Measurements from ENCODE around the gene FAT2.
"Not testable (repeated sequence)": the region's sequence is repeated elsewhere in the genome, so short reads cannot be mapped to it uniquely, and the experiment has no call there.

Gene FAT2

DNA sequence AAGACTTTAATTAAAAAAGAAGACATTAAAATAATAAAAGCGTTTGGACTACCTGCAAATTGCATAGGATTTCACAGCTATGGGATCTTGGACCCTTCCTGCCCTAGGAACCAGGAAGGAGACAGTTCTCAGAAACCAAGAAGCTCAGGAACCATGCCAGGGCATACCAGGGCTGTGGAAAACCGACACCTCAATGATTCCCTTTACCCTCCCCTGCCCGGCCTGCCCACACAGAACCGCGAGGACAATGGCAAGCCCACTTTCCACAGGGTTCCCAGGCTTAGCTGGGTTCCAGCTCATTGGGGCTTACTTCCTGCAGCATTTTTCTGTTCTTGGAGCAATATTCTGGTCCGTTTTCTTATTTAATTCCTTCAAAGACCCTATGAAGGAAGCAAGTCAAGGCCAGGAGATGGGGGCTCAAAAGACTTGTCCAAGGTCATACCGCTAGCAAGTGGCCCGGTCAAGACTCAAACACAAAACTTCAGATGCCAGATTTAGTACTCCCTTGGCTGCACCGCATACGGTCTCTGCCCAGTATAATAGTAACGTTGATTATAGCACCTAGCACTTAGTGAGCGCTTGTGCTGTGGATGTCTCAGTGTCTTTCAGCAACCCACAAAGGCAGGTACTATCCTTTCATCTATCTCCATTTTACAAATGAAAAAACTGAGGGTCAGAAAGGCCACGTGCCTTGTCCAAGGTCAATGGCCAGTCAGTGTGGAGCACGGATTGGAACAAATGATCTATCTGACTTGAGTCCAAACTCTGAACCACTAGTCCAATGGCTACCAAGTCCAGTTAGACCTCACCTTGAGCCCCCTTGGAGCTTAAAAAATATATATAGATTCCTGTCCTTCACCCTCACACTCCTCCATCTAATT is 6.8 kb downstream of the FAT2 start:
- H3K27me3 ChIP-seq (ENCODE audit: insufficient read depth, low read length) = peaks cover 5% of the 10 kb centered on the region
- H3K4me1 ChIP-seq (ENCODE audit: insufficient read depth, low read length) = no peaks in the 10 kb centered on the region
- no peak overlapping the region for H3K4me3 ChIP-seq (ENCODE audit: low read length)
- no peaks in the 10 kb centered on the region for H3K9me3 ChIP-seq (ENCODE audit: low read length)
- no peaks in the 10 kb centered on the region for H3K36me3 ChIP-seq (ENCODE audit: insufficient read depth, low read length)
- H2AFZ ChIP-seq (ENCODE audit: low read depth, low read length) = no peak overlapping the region

DNA sequence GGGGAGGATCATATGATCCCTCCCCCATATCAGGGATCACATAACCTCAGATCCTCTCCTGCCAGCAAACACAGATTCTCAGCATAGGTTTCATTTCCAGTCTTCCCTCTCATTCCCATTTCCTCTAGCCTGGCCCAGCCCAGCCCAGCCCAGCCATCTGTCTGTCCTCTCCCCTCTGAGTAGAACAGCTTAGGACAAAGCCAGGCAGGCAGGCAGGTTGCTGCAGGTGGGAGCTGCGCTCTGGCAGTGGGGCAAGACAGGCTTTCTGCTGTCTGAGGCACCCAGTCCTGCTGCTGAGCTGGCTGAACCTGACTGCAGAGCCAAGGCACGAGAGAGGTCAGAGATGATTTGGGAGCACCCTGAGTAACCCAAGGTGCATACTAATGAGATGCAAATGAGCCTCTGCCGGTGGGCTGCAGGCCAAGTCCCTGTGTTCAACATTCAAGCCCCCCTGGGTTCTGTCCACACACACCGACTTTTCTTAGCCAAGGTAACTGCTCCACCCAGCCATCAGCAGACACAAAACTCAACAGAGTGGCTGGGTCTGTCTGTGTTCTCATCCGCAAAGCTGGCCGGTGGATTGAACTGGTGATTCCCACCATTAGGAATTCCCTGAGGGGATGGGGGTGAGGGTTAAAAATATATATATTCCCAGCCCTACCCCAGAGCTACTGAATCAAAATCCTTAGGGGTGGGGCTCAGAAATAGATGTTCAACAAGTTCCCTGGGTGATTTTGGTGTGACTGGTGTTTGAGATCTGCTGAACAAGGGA is 9.1 kb downstream of the FAT2 start:
- no peaks in the 10 kb centered on the region for H3K9me3 ChIP-seq (ENCODE audit: low read length)
- H2AFZ ChIP-seq (ENCODE audit: low read depth, low read length) = no peak overlapping the region
- no peaks in the 10 kb centered on the region for H3K36me3 ChIP-seq (ENCODE audit: insufficient read depth, low read length)
- no peaks in the 10 kb centered on the region for H3K27me3 ChIP-seq (ENCODE audit: insufficient read depth, low read length)
- H3K4me1 ChIP-seq (ENCODE audit: insufficient read depth, low read length) = no peaks in the 10 kb centered on the region
- no peak overlapping the region for H3K4me3 ChIP-seq (ENCODE audit: low read length)

DNA sequence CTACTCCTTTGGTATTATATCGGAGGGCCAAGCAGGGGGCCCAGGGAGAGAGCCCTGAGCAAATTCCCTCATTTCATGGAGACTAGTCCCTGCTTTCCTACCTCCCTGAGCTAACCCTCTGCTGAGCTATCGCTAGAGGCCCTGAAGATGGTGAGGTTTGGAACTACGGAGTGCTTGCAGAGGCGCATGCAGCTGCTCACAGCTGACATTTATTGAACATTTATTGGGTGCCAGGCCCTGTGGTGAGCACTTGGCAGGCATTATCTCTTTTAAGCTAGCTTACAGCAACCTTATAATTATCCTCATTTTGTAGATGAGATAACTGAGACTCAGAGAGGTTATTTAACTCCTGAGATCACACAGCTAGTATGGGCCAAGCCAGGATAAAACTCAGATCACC is 9.8 kb downstream of the FAT2 start:
- Histone ChIP-seq H2AFZ (ENCODE audit: low read depth, low read length) (no peak overlapping the region), H3K4me1 (ENCODE audit: insufficient read depth, low read length) (no peaks in the 10 kb centered on the region), H3K27me3 (ENCODE audit: insufficient read depth, low read length) (no peaks in the 10 kb centered on the region), H3K9me3 (ENCODE audit: low read length) (no peaks in the 10 kb centered on the region), H3K4me3 (ENCODE audit: low read length) (no peak overlapping the region), H3K36me3 (ENCODE audit: insufficient read depth, low read length) (no peaks in the 10 kb centered on the region)

DNA sequence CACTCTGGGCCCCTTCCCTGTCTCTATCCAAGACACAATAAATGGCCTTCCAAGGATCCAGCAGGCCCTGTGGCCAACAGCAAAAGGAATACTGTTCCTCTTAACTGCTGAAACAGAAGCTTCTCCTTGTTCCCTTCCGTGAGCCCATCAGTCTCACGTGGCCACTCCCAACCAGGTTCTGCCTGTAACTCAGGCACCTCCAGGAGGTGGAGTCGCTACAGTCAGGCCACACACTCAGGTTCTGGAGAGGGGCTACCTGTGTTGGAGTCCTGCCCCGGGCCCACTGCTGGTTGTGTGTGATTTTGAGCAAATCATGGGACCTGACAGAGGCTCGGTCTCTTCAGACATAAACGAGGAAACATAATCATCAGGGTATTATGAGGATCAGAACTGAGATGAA is 10.3 kb downstream of the FAT2 start:
- Histone ChIP-seq H2AFZ (ENCODE audit: low read depth, low read length) (no peak overlapping the region), H3K4me3 (ENCODE audit: low read length) (no peak overlapping the region), H3K27me3 (ENCODE audit: insufficient read depth, low read length) (no peaks in the 10 kb centered on the region), H3K36me3 (ENCODE audit: insufficient read depth, low read length) (no peaks in the 10 kb centered on the region), H3K4me1 (ENCODE audit: insufficient read depth, low read length) (no peaks in the 10 kb centered on the region), H3K9me3 (ENCODE audit: low read length) (no peaks in the 10 kb centered on the region)

DNA sequence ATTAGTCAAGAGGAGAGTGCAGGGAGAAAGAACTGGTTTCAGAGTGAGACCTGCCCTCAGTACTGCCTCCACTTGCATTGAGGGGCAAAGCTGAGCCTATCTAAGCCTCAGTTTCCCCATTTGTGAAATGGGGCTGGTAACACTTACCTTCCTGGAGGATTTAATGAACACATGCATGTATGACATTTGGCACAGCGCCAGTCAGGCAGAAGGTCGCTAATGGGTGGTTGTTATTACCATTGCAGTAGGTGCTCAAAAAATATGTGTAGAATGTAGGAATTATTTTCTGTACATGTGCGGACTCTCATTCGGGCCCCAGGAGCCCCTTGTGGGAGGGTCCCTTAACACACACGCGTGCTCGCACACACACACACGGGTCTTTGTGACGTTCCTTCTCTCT is 10.9 kb downstream of the FAT2 start:
- Histone ChIP-seq H3K36me3 (ENCODE audit: insufficient read depth, low read length) (no peaks in the 10 kb centered on the region), H3K27me3 (ENCODE audit: insufficient read depth, low read length) (no peaks in the 10 kb centered on the region), H2AFZ (ENCODE audit: low read depth, low read length) (no peak overlapping the region), H3K4me3 (ENCODE audit: low read length) (no peak overlapping the region), H3K4me1 (ENCODE audit: insufficient read depth, low read length) (no peaks in the 10 kb centered on the region), H3K9me3 (ENCODE audit: low read length) (no peaks in the 10 kb centered on the region)

DNA sequence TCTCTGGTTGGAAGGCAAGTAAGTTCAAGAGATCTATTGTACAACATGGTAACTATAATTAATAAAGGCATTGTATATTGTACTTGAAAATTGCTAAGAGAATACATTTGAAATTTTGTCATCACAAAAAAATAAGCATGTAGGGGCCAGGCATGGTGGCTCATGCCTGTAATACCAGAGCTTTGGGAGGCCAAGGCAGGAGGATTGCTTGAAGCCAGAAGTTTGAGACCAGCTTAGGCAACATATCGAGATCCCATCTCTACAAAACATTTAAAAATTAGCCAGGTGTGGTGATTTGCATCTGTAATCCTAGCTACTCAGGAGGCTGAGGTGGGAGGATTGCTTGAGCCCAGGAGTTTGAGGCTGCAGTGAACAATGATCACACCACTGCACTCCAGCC is 12.0 kb downstream of the FAT2 start:
- H2AFZ ChIP-seq (ENCODE audit: low read depth, low read length); H3K27me3 ChIP-seq (ENCODE audit: insufficient read depth, low read length); H3K4me3 ChIP-seq (ENCODE audit: low read length); H3K9me3 ChIP-seq (ENCODE audit: low read length); H3K36me3 ChIP-seq (ENCODE audit: insufficient read depth, low read length); H3K4me1 ChIP-seq (ENCODE audit: insufficient read depth, low read length): not testable (repeated sequence)

DNA sequence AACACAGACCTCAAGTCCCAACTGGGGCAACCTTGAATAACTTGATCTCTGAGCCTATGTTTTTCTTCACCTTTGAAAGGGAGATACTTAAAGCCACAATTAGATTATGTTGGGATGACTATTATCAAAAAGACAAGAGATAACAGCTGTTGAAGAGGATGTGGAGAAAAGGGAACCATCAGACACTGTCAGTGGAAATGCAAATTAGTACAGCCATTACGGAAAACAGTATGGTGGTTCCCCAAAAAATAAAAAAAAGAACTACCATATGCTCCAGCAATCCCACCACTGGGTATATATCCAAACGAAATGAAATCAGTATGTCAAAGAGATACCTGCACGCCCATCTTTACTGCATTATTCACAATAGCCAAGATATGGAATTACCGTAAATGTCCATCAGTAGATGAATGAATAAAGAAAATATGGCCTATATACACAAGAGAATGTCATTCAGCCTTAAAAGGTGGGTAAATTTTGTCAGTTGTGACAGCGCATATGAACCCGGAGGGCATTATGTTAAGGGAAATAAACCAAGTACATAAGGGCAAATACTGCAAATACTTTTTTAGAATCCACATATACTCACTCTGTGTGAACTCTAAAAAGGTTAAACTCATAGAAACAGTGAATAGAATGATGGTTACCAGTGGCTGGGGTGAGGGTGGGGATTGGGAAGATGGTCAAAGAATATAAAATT is 12.7 kb downstream of the FAT2 start:
- H3K4me3 ChIP-seq (ENCODE audit: low read length) = no peak overlapping the region
- H2AFZ ChIP-seq (ENCODE audit: low read depth, low read length) = no peak overlapping the region
- H3K27me3 ChIP-seq (ENCODE audit: insufficient read depth, low read length) = peaks cover 2% of the 10 kb centered on the region

DNA sequence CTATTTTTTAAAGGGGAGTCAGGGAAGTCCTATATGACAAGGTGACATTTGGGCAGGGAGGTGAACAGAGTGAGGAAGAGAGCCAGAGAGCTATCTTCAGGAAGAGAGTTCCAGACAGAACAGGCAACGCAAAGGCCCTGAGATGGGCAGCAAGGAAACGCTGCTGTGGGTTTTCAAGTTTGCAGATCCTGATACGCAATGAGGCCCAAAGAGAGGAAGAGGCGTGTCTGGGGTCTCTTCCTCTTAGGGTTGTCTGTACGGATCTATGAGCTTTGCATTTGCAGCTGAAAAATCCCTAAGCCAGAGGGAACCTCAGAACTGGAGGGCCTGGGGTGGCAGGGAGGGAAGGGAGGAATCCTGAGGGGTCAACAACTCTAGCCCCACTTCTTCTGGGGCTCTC is 13.6 kb downstream of the FAT2 start:
- Histone ChIP-seq H3K27me3 (ENCODE audit: insufficient read depth, low read length) (peaks cover 2% of the 10 kb centered on the region), H2AFZ (ENCODE audit: low read depth, low read length) (no peak overlapping the region), H3K4me3 (ENCODE audit: low read length) (no peak overlapping the region), H3K4me1 (ENCODE audit: insufficient read depth, low read length) (no peaks in the 10 kb centered on the region), H3K36me3 (ENCODE audit: insufficient read depth, low read length) (no peaks in the 10 kb centered on the region), H3K9me3 (ENCODE audit: low read length) (no peaks in the 10 kb centered on the region)

More for the DNA sequence above, 12.7 kb downstream of the FAT2 start:
- Histone ChIP-seq H3K4me1 (ENCODE audit: insufficient read depth, low read length) (no peaks in the 10 kb centered on the region), H3K36me3 (ENCODE audit: insufficient read depth, low read length) (no peaks in the 10 kb centered on the region), H3K9me3 (ENCODE audit: low read length) (no peaks in the 10 kb centered on the region)

DNA sequence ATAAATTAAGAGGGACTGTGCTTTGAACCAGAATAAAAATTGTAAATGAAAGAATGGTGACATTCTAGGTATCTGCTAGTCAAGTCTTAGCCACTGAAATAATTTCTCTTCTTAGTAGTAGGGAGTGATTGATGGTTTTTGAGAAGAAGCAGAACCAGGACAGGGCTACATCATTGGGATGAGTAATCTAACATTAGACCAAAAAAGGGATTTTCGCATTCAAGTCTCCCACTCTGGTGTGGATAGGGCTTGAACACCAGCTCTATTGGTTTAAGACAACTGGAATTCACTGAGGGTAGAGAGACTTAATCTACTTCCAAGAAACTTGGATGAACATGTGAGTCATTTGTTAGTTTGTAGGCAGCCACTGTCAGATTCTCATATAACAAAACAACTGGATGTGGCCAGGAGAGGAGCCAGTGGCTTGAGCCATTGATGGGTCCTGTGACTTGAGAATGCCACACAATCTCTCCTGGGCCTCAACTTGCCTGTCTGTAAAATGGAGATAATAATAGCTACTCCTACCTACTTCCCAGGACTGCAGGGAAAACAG is 16.6 kb downstream of the FAT2 start:
- Histone ChIP-seq H2AFZ (ENCODE audit: low read depth, low read length) (no peak overlapping the region), H3K4me1 (ENCODE audit: insufficient read depth, low read length) (no peaks in the 10 kb centered on the region), H3K4me3 (ENCODE audit: low read length) (no peak overlapping the region), H3K9me3 (ENCODE audit: low read length) (no peaks in the 10 kb centered on the region), H3K27me3 (ENCODE audit: insufficient read depth, low read length) (peaks cover 15% of the 10 kb centered on the region), H3K36me3 (ENCODE audit: insufficient read depth, low read length) (no peaks in the 10 kb centered on the region)

DNA sequence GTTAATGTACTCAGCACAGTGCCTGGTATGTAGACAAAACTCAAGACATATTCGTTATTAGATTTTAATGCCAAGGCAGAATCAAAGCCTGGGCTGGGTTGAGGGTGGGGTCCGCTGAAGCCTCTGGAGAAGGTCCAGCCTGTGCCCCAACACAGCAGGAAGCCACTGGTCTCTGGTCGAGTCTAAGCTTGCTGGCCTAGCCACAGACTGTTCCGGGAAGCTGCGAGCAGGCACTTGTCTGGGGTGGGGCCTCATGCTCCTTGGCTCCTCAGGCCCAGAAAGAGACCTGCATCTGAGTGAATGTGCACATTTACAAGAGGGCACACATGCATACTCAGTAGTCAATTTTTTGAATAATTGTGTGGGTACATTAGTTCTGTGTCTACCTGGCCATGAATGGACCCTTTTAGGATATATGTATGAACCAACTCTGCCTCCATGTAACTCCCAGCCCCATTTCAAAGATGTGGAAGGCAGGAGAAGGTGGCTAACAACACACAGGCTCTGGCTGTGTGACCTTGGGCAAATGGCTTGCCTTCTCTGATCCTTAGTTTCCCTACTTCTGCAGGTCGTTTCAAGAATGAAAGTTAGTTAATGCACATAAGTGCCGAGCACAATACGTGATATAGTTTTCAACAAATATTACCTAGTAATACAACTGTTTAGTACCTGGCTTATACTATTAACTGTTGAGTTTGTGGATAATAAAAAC is 18.3 kb downstream of the FAT2 start:
- no peaks in the 10 kb centered on the region for H3K9me3 ChIP-seq (ENCODE audit: low read length)
- no peaks in the 10 kb centered on the region for H3K4me1 ChIP-seq (ENCODE audit: insufficient read depth, low read length)
- H3K36me3 ChIP-seq (ENCODE audit: insufficient read depth, low read length) = no peaks in the 10 kb centered on the region
- no peak overlapping the region for H2AFZ ChIP-seq (ENCODE audit: low read depth, low read length)
- no peak overlapping the region for H3K4me3 ChIP-seq (ENCODE audit: low read length)
- peaks cover 18% of the 10 kb centered on the region for H3K27me3 ChIP-seq (ENCODE audit: insufficient read depth, low read length)

DNA sequence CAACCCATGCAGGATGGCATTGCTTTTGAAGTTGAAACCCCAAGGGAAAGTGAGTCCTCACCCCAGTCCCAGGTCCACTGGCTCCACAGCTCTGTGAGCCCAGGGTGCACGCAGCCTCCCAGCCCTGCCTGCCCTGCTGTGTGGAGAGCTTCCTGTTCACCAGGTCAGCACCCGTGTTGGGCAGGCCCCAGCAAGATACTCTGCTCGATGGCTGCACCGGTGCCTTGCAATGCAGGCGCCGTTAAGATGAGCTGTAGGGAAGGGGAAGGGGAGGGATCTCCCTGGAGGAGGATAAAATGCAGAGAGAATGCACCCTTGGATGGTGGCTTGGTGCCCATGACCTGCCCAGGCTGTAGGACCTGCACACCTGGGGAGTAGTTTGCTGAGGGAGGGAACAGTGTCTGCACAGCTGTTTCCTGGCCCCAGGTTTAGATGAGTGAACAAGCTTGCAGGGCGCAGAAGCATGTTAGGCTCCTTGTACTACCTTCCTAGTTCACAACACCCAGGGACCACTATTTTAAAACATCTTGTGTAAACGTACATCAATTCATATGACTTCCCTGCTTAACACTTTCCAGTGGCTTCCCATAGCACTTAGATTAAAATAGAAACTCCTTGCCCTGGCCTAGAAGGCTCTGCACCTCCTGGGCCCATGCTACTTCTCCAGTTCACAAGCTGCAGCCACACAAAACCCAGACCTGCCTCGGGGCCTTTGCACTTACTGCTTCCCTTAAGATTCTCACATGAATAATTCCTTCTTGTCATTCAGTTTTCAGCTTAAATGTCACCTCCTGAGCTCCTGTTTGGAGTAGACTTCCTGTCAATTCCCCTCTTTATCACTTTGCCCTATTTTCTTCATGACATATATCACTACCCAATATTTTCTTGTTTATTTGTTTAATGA is 19.6 kb downstream of the FAT2 start:
- Histone ChIP-seq H3K36me3 (ENCODE audit: insufficient read depth, low read length) (no peaks in the 10 kb centered on the region), H3K9me3 (ENCODE audit: low read length) (no peaks in the 10 kb centered on the region), H3K27me3 (ENCODE audit: insufficient read depth, low read length) (peaks cover 19% of the 10 kb centered on the region), H3K4me3 (ENCODE audit: low read length) (no peak overlapping the region), H2AFZ (ENCODE audit: low read depth, low read length) (no peak overlapping the region), H3K4me1 (ENCODE audit: insufficient read depth, low read length) (no peaks in the 10 kb centered on the region)
